GM12801 (cell line): Measurements from ENCODE around the gene CAMTA2.

Experiments used
- CTCF ChIP-seq: IDR thresholded peaks from one replicate; pipeline ENCODE4 v1.5.1; 2011; ENCODE audit warnings: control low read depth; ENCODE audit not compliant: insufficient read length; ENCODE audit errors: extremely low read depth

CAMTA2 gene

GRCh38 chr17:4947411-4948165 lies 39.9 kb downstream of the CAMTA2 start:
- TF ChIP-seq CTCF: no peak

- no peak for TF ChIP-seq CTCF
These were observed 40.5 kb downstream of the CAMTA2 start for GRCh38 chr17:4947010-4947410.

GRCh38 chr17:4946312-4946976 lies 41.0 kb downstream of the CAMTA2 start:
- no peak for TF ChIP-seq CTCF

GRCh38 chr17:4945944-4946280 lies 41.6 kb downstream of the CAMTA2 start:
- TF ChIP-seq CTCF: no peak

- no peak for TF ChIP-seq CTCF
These were observed 42.1 kb downstream of the CAMTA2 start for GRCh38 chr17:4945176-4945943.

GRCh38 chr17:4944554-4945175 lies 42.8 kb downstream of the CAMTA2 start:
- TF ChIP-seq CTCF: no peak

- TF ChIP-seq CTCF: no peak
These were observed 43.3 kb downstream of the CAMTA2 start for GRCh38 chr17:4944163-4944553.
